SHP77 (cell line): ENCODE measurements around the gene ATP2B2.

Source experiments
- DNase-seq, 2 experiments: peaks; one replicate each; lab custom pipeline; 2025; lab: John Stamatoyannopoulos, UW

ATP2B2 gene

GRCh38 chr3:10426346-10427220 is 78.8 kb downstream of the ATP2B2 start:
- no peak for DNase-seq

GRCh38 chr3:10423171-10423882 is 82.1 kb downstream of the ATP2B2 start:
- no peak for DNase-seq

GRCh38 chr3:10421996-10422395 is 83.4 kb downstream of the ATP2B2 start:
- DNase-seq = no peak

GRCh38 chr3:10420745-10421475 is 84.5 kb downstream of the ATP2B2 start:
- DNase-seq = no peak

- no peak for DNase-seq
Measured at GRCh38 chr3:10419637-10420232, 85.7 kb downstream of the ATP2B2 start.

GRCh38 chr3:10417847-10418246 is 87.5 kb downstream of the ATP2B2 start:
- DNase-seq = peak in 1 of 2 experiments; percentile 18

- no peak for DNase-seq
Measured at GRCh38 chr3:10416730-10417300, 88.6 kb downstream of the ATP2B2 start.

- no peak for DNase-seq
Measured at GRCh38 chr3:10413041-10413440, 92.3 kb downstream of the ATP2B2 start.

- DNase-seq = no peak
Measured at GRCh38 chr3:10411598-10412332, 93.6 kb downstream of the ATP2B2 start.

GRCh38 chr3:10410383-10411002 is 94.9 kb downstream of the ATP2B2 start:
- DNase-seq = no peak

GRCh38 chr3:10408680-10409079 is 96.7 kb downstream of the ATP2B2 start:
- DNase-seq = no peak

- no peak for DNase-seq
Measured at GRCh38 chr3:10407361-10407760, 98.0 kb downstream of the ATP2B2 start.

GRCh38 chr3:10406414-10406813 is 99.0 kb downstream of the ATP2B2 start:
- no peak for DNase-seq

GRCh38 chr3:10405816-10406215 is 99.6 kb downstream of the ATP2B2 start:
- DNase-seq = no peak

- DNase-seq = no peak
Measured at GRCh38 chr3:10404876-10405275, 100.5 kb downstream of the ATP2B2 start.

GRCh38 chr3:10404377-10404776 is 101.0 kb downstream of the ATP2B2 start:
- no peak for DNase-seq

GRCh38 chr3:10401990-10402761 is 103.2 kb downstream of the ATP2B2 start:
- DNase-seq = no peak

- no peak for DNase-seq
Measured at GRCh38 chr3:10400749-10401495, 104.5 kb downstream of the ATP2B2 start.
